ENCODE measurements around the gene EFEMP1. TPM values are rescaled to one million over a fixed set of nuclear protein-coding genes. Genes with fewer than 3 reads are reported as not detected.
"Not testable (repeated sequence)": the region's sequence is repeated elsewhere in the genome, so short reads cannot be mapped to it uniquely, and the experiment has no call there.

Gene EFEMP1
- total and polyA plus RNA-seq, 4 experiments from 2014 or later, result not detected

DNA sequence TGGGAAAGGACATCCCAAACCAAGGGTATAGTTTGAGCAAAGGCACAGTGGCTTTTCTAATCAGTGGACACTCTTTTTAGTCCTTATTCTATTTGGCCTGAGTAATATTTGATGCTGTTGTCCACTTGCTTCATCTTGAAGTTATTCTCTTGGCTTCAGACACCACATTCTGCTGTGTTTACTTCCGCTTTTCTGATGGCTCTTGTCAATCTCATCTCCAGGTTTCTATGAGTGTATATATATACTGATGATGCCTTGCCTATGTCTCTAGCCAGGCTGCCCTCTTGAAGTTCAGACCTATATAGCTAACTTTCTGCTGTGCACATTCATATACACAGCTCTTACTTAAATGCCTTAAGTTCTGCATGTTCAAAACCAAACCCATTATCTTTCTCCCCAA, 83.1 kb downstream of the EFEMP1 start:
- Histone ChIP-seq H3K9me3 (ENCODE audit: control insufficient read depth in 1 of 2, low read length in 2 of 2) (no peaks in the 10 kb centered on the region), H3K4me3 (ENCODE audit: low read length in 2 of 2) (no peak overlapping the region), H3K4me1 (ENCODE audit: insufficient read depth, low read length) (no peaks in the 10 kb centered on the region), H3K27me3 (ENCODE audit: insufficient read depth, low read length) (no peaks in the 10 kb centered on the region), H3K36me3 (ENCODE audit: insufficient read depth, low read length) (no peaks in the 10 kb centered on the region), H3K27ac (ENCODE audit: low read depth, low read length) (no peak overlapping the region)
- DNase-seq, result no peak
- Mint-ChIP-seq H3K36me3 (no peaks in the 10 kb centered on the region), H3K27me3 (no peaks in the 10 kb centered on the region), H3K4me1 (no peaks in the 10 kb centered on the region), H3K27ac (no peak overlapping the region), H3K4me3 (no peak overlapping the region), H3K9me3 (peaks cover 0 to 4% (median 2%) of the 10 kb centered on the region in 8 donors)
- ChIA-PET POLR2A (ENCODE audit: partially characterized antibody) (no interaction called here), CTCF (ENCODE audit: partially characterized antibody) (no interaction called here)
- intact Hi-C loops (cut with micrococcal nuclease), result no loop called here

GRCh38 chr2:55839182-55839819, 84.3 kb downstream of the EFEMP1 start:
- H3K27ac ChIP-seq (ENCODE audit: low read depth, low read length), result no peak overlapping the region
- no peaks in the 10 kb centered on the region for H3K36me3 ChIP-seq (ENCODE audit: insufficient read depth, low read length)
- intact Hi-C loops (cut with micrococcal nuclease), result no loop called here
- H3K27me3 ChIP-seq (ENCODE audit: insufficient read depth, low read length), result no peaks in the 10 kb centered on the region
- CTCF ChIA-PET (ENCODE audit: partially characterized antibody), result no interaction called here
- H3K27ac Mint-ChIP-seq, result no peak overlapping the region
- H3K9me3 Mint-ChIP-seq, result peaks cover 0 to 5% (median 2%) of the 10 kb centered on the region in 8 donors
- H3K4me1 ChIP-seq (ENCODE audit: insufficient read depth, low read length), result no peaks in the 10 kb centered on the region
- no peak overlapping the region for H3K4me3 ChIP-seq (ENCODE audit: low read length in 2 of 2)
- no peaks in the 10 kb centered on the region for H3K9me3 ChIP-seq (ENCODE audit: control insufficient read depth in 1 of 2, low read length in 2 of 2)
- H3K4me1 Mint-ChIP-seq, result no peaks in the 10 kb centered on the region
- POLR2A ChIA-PET (ENCODE audit: partially characterized antibody), result no interaction called here
- no peaks in the 10 kb centered on the region for H3K36me3 Mint-ChIP-seq
- no peak for DNase-seq
- H3K27me3 Mint-ChIP-seq, result no peaks in the 10 kb centered on the region
- no peak overlapping the region for H3K4me3 Mint-ChIP-seq

GRCh38 chr2:55838653-55839052, 84.9 kb downstream of the EFEMP1 start:
- intact Hi-C loops (cut with micrococcal nuclease), result no loop called here
- Mint-ChIP-seq H3K4me1 (no peaks in the 10 kb centered on the region), H3K4me3 (no peak overlapping the region), H3K9me3 (peaks cover 0 to 7% (median 2%) of the 10 kb centered on the region in 8 donors), H3K27ac (no peak overlapping the region), H3K27me3 (no peaks in the 10 kb centered on the region), H3K36me3 (no peaks in the 10 kb centered on the region)
- no peaks in the 10 kb centered on the region for H3K27me3 ChIP-seq (ENCODE audit: insufficient read depth, low read length)
- POLR2A ChIA-PET (ENCODE audit: partially characterized antibody), result no interaction called here
- H3K27ac ChIP-seq (ENCODE audit: low read depth, low read length), result no peak overlapping the region
- no peak overlapping the region for H3K4me3 ChIP-seq (ENCODE audit: low read length in 2 of 2)
- no peaks in the 10 kb centered on the region for H3K36me3 ChIP-seq (ENCODE audit: insufficient read depth, low read length)
- CTCF ChIA-PET (ENCODE audit: partially characterized antibody), result no interaction called here
- no peak for DNase-seq
- H3K9me3 ChIP-seq (ENCODE audit: control insufficient read depth in 1 of 2, low read length in 2 of 2), result no peaks in the 10 kb centered on the region
- H3K4me1 ChIP-seq (ENCODE audit: insufficient read depth, low read length), result no peaks in the 10 kb centered on the region

GRCh38 chr2:55838117-55838516, 85.5 kb downstream of the EFEMP1 start:
- H3K36me3 Mint-ChIP-seq; H3K27me3 ChIP-seq (ENCODE audit: insufficient read depth, low read length); CTCF ChIA-PET (ENCODE audit: partially characterized antibody); H3K4me1 ChIP-seq (ENCODE audit: insufficient read depth, low read length); POLR2A ChIA-PET (ENCODE audit: partially characterized antibody); H3K4me3 ChIP-seq (ENCODE audit: low read length in 2 of 2); H3K4me3 Mint-ChIP-seq; H3K27me3 Mint-ChIP-seq; intact Hi-C loops (cut with micrococcal nuclease); H3K27ac Mint-ChIP-seq; H3K27ac ChIP-seq (ENCODE audit: low read depth, low read length); H3K36me3 ChIP-seq (ENCODE audit: insufficient read depth, low read length); H3K4me1 Mint-ChIP-seq; DNase-seq; H3K9me3 ChIP-seq (ENCODE audit: control insufficient read depth in 1 of 2, low read length in 2 of 2): not testable (repeated sequence)
- H3K9me3 Mint-ChIP-seq, result peaks cover 0 to 11% (median 2%) of the 10 kb centered on the region in 8 donors

GRCh38 chr2:55837073-55837472, 86.5 kb downstream of the EFEMP1 start:
- CTCF ChIA-PET (ENCODE audit: partially characterized antibody), result no interaction called here
- Histone ChIP-seq H3K27ac (ENCODE audit: low read depth, low read length) (no peak overlapping the region), H3K4me3 (ENCODE audit: low read length in 2 of 2) (no peak overlapping the region), H3K36me3 (ENCODE audit: insufficient read depth, low read length) (no peaks in the 10 kb centered on the region), H3K9me3 (ENCODE audit: control insufficient read depth in 1 of 2, low read length in 2 of 2) (no peaks in the 10 kb centered on the region), H3K4me1 (ENCODE audit: insufficient read depth, low read length) (no peaks in the 10 kb centered on the region), H3K27me3 (ENCODE audit: insufficient read depth, low read length) (no peaks in the 10 kb centered on the region)
- intact Hi-C loops (cut with micrococcal nuclease), result no loop called here
- Mint-ChIP-seq H3K4me3 (no peak overlapping the region), H3K4me1 (no peaks in the 10 kb centered on the region), H3K27me3 (no peaks in the 10 kb centered on the region), H3K27ac (no peak overlapping the region), H3K36me3 (no peaks in the 10 kb centered on the region), H3K9me3 (peaks cover 0 to 11% (median 2%) of the 10 kb centered on the region in 8 donors)
- no peak for DNase-seq
- POLR2A ChIA-PET (ENCODE audit: partially characterized antibody), result no interaction called here

- H3K27me3 Mint-ChIP-seq; DNase-seq; H3K36me3 ChIP-seq (ENCODE audit: insufficient read depth, low read length); H3K9me3 ChIP-seq (ENCODE audit: control insufficient read depth in 1 of 2, low read length in 2 of 2); H3K27me3 ChIP-seq (ENCODE audit: insufficient read depth, low read length); H3K4me1 ChIP-seq (ENCODE audit: insufficient read depth, low read length); CTCF ChIA-PET (ENCODE audit: partially characterized antibody); H3K36me3 Mint-ChIP-seq; POLR2A ChIA-PET (ENCODE audit: partially characterized antibody); H3K4me3 ChIP-seq (ENCODE audit: low read length in 2 of 2); H3K27ac Mint-ChIP-seq; H3K27ac ChIP-seq (ENCODE audit: low read depth, low read length); intact Hi-C loops (cut with micrococcal nuclease); H3K4me1 Mint-ChIP-seq: not testable (repeated sequence)
- Mint-ChIP-seq H3K4me3 (peak overlapping the region in 1 of 8 donors; percentile 5), H3K9me3 (peaks cover 0 to 11% (median 4%) of the 10 kb centered on the region in 8 donors)
These were observed 91.7 kb downstream of the EFEMP1 start for GRCh38 chr2:55831671-55832410.

GRCh38 chr2:55827855-55828254, 95.7 kb downstream of the EFEMP1 start:
- H3K27ac Mint-ChIP-seq, result no peak overlapping the region
- Histone ChIP-seq H3K27ac (ENCODE audit: low read depth, low read length) (no peak overlapping the region), H3K4me1 (ENCODE audit: insufficient read depth, low read length) (no peaks in the 10 kb centered on the region), H3K9me3 (ENCODE audit: control insufficient read depth in 1 of 2, low read length in 2 of 2) (no peaks in the 10 kb centered on the region), H3K27me3 (ENCODE audit: insufficient read depth, low read length) (no peaks in the 10 kb centered on the region), H3K36me3 (ENCODE audit: insufficient read depth, low read length) (no peaks in the 10 kb centered on the region), H3K4me3 (ENCODE audit: low read length in 2 of 2) (no peak overlapping the region)
- no peaks in the 10 kb centered on the region for H3K4me1 Mint-ChIP-seq
- POLR2A ChIA-PET (ENCODE audit: partially characterized antibody), result no interaction called here
- DNase-seq, result no peak
- no peaks in the 10 kb centered on the region for H3K36me3 Mint-ChIP-seq
- intact Hi-C loops (cut with micrococcal nuclease), result no loop called here
- H3K9me3 Mint-ChIP-seq, result peaks cover 0 to 12% (median 1%) of the 10 kb centered on the region in 8 donors
- CTCF ChIA-PET (ENCODE audit: partially characterized antibody), result no interaction called here
- no peaks in the 10 kb centered on the region for H3K27me3 Mint-ChIP-seq
- H3K4me3 Mint-ChIP-seq, result no peak overlapping the region

Measured in CD4-positive, alpha-beta memory T cell (primary cell).